HG02852 (cell line): Measurements from ENCODE around the gene FBN3.

Experiments used
- ATAC-seq: cut with Tn5 transposase; IDR thresholded peaks from one replicate; pipeline ENCODE4 v1.9.1; 2021; ENCODE audit warnings: mild to moderate bottlenecking, moderate library complexity; ENCODE audit not compliant: unreplicated experiment

FBN3 gene

GRCh38 chr19:8094336-8094735, 55.1 kb downstream of the FBN3 start:
- no peak for ATAC-seq

DNA sequence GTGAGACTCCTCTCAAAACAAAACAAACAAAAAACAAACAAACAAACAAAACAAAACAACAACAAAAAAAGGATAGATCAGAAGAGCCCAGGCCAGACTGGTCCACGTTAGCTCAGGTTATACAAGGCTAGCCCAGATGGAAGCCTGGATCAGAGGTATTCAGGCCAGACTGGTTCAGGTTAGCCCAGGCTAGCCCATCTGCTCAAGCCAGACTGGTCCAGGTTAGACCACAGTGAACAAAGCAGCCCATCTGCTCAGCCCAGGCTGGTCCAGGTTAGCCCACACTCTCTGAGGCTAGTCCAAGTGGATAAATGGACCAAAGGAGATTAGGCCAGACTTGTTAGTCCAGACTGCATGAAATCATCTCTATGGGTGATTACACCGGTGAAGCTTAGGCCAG, 55.7 kb downstream of the FBN3 start:
- no peak for ATAC-seq

DNA sequence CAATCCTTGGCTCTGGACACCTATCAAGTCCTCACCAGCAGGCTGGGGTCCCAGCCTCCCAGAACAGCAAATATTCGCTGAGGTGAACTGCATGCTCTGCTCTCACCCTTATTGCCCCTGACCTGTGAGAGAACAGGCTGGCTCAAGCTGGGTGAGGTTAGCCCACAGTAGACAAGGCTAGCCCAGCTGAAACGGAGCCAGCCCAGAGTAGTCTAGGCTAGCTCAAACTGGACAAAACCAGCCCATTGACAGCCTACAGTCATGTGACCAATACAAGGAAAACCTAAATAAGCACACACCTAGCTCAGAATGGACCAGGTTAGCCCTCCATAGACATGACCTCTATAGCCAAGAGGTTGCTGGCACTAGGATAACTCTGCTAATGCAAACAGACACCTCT, 58.4 kb downstream of the FBN3 start:
- ATAC-seq: no peak

DNA sequence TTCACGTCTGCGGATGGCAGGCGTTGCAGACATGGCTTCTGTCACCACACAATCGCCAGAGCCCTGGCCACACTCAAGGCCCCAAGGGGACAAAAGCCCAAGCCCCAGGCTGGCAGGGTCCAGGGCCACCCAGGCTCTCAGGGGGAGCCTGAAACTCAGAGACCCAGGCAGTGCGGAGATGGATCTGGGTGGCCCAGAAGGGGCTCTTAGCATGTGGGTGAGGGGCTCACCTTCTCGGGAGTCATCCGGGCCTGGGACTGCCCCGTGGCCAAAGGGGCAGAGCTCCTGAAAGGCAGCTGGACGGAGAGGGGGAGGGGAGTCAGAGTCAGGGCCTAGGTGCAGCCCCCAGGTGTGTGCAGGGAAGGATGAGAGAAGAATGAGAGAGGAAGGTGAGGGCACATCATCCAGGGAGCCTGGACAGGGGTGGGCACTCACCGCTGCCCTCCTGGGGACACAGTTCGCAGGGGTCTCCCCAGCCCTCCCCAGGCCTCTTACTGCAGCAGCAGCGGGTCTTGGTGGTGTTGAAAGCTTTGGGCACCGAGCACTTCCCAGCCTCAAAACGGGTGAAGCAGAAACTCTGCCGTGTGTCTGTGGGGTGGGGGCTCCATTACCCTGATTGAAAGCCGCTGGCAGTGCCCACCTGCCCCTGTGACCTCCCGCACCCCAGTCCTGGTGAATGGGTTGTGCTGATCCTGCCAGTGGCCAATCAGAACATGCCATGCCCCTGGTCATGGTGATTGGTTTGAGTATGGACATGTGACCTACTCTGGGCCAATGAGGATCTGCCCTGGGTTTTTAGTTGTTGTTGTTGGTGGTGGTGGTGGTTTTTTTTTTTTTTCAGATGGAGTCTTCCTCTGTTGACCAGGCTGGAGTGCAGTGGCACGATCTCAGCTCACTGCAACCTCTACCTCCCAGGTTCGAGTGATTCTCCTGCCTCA, 59.5 kb downstream of the FBN3 start:
- ATAC-seq: no peak

- ATAC-seq: no peak
Observed at GRCh38 chr19:8088752-8089663, 60.4 kb downstream of the FBN3 start.

DNA sequence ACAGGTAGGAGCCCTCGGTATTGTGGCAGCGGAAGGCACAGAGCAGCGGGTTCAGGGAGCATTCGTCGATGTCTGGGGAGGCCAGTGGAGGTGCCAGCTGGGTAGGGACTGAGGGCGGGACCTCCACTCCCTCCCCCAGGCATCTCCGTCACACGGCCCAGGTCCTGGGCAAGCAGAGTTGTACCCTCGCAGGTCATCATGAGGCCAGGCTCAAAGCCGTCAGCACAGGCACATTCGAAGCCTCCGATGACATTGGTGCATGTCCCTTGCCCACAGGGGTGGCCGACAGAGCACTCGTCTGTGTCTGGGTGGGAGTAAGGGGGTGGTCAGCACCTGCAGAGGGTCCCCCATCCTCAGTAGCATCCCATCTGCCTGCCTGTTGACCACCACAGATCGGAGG, 61.5 kb downstream of the FBN3 start:
- ATAC-seq: no peak

DNA sequence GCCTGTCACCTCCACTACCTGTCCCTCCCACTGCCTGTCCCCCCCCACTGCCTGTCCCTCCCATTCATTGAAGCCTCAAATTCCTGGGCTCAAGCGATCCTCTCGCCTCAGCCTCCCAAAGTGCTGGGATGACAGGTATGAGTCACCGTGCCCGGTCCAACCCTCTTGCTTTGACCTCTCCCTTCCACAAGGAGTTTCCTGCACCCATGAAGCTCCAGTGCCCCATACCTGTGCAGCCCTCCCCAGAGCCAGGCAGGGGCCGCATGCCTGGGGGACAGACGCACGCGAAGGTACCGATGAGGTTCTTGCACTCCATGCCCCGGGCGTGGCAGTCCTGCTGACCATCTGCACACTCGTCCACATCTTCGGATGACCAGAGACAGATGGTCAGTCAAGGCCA, 62.5 kb downstream of the FBN3 start:
- ATAC-seq: no peak

GRCh38 chr19:8085598-8086408, 63.6 kb downstream of the FBN3 start:
- no peak for ATAC-seq

GRCh38 chr19:8084152-8084551, 65.2 kb downstream of the FBN3 start:
- no peak for ATAC-seq

DNA sequence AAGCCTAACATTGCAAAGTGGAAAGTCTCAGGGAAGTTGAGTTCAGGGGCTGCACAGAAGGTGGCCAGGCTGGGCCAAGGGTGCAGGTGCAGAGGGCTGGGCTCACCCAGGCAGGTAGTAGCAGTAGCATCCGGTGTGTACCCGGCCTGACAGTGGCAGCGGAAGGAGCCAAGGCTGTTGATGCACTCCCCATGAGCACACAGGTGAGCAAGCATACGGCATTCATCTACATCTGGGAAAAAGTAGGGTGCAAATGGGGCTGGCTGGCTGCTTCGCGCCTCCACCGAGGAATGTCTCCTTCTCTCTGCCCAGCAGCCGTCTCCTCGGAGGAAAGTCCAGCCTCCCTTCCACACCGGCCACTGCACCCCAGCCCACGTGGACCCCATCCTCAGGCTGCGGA, 66.3 kb downstream of the FBN3 start:
- no peak for ATAC-seq

DNA sequence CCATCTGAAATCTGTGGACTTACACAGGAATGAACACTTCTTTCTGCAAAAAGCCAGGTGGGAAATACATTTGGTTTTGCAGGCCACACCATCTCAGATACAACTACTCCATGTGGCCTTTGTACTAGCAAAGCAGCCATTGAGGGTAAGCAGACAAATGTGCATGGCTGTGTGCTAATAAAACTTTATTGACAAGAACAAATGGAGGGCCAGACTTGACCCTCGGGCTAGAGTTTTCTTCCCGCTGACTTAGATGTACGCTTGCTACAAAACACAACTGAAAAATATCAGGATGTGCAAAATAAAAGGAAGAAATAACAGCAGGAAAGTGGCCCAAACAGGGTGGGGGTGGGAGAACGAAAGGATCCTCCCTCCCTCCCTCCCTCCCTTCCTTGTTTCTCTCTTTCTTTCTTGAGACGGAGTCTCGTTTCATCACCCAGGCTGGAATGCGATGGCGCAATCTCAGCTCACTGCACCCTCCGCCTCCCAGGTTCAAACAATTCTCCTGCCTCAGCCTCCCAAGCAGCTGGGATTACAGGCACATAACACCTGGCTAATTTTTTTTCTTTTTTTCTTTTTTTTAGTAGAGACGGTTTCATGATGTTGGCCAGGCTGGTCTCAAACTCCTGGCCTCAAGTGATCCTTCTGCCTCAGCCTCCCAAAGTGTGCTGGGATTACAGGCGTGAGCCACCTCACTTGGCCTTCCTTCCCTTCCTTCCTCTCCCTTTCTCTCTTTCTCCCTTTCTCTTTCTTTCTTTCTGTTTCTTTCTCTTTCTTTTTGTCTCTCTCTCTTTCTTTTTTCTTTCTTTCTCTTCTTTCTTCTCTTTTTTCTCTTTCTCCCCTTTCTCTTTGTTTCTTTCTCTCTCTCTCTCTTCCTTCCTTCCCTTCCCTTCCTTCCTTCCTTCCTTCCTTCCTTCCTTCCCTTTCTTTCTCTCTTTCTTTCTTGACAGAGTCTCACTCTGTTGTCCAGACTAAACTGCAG, 67.5 kb downstream of the FBN3 start:
- no peak for ATAC-seq

GRCh38 chr19:8080832-8081231, 68.6 kb downstream of the FBN3 start:
- no peak for ATAC-seq

DNA sequence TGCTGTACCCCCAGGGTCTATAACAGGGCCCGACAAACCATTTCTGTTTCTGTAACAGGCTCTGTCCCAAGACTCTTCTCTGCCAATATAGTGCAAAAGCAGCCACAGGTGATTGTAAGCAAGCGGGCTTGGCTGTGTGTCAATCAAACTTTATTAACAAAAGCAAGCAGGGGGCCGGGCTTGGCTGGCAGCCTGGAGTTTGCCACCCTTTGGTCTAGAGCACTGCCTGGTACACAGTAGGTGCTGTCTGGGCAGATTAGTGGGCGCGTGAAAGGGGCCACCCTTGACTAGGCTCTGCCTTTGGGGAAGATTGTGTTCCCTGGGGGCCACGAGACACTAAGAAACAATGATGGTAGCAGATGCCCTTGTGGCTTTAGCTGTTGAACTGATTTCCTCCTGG, 69.4 kb downstream of the FBN3 start:
- ATAC-seq: no peak

DNA sequence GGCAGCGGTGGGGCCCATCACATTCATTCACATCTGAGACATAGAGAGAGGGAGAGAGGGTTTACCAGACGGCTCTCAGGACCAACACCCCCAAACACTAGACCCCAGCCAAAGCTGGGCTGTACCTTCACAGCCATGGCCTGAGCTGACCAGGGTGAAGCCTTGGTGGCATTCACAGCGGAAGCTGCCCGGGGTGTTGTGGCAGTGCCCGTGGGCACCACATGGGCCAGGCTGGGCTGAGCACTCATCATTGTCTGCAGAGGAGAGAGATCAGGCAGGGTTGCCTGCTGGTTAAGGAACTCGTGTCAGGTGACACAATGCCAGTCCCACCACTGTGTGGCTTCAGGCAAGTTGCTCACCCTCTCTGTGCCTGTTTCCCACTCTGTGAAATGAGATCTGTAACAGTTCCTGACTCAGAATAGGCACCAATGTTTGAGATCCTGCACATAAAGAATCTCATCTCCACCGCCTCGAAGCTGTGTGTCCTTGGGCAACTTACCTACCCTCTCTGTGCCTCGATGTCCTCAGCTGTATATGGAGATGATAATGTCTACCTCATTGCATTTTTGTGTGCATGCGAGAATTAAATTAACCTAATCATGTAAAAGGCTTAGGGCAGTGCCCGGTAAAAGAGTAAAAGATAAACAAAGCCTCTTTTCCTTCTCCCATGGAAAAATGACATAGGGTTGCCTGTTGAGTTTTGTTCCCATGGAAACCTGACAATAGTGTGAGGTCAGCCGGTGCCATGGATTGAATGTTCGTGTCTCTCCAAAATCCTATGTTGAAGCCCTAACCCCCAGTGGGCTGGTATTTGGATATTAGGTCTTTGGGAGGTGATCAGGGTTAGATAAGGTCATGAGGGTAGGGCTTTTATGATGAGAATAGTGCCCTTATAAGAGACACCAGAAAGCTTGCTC, 74.0 kb downstream of the FBN3 start:
- no peak for ATAC-seq

DNA sequence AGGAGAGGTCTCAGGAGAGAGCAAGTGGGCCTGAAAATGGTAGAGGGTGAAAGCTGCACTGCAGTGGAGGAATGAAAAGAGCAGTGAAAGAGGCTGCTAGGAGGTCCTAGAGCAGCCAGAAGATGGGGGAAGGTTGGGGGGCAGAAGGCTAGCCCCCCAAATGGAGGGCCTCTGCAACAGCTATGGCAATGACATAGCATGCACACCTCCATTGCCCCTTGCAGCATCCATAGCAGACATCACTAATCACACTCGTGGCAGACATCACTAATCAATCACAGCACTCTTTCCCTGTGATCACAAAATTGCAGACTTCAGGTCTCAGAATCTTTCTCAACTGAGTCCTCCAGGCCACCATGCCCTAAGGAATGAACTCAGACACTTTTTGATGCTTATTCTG, 74.9 kb downstream of the FBN3 start:
- no peak for ATAC-seq

DNA sequence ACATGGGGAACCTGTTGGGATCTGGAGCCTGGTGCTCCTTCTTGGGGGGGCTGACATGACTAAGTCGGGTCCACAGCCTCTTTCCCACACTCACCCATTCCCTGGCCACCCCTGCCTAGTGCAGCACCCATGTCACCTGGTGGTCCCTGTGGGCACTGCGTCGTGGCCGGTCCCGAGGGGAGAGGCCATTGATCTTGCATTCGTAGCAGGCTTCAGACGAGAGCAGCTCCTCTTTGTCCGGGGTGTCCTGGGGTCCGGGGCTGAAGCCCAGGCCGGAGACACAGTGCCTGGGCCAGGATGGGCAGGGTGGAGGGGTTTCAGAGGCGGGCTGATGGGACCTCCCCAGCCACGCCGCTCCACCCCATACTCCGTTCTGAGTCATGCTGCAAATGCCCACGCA, 77.5 kb downstream of the FBN3 start:
- no peak for ATAC-seq

DNA sequence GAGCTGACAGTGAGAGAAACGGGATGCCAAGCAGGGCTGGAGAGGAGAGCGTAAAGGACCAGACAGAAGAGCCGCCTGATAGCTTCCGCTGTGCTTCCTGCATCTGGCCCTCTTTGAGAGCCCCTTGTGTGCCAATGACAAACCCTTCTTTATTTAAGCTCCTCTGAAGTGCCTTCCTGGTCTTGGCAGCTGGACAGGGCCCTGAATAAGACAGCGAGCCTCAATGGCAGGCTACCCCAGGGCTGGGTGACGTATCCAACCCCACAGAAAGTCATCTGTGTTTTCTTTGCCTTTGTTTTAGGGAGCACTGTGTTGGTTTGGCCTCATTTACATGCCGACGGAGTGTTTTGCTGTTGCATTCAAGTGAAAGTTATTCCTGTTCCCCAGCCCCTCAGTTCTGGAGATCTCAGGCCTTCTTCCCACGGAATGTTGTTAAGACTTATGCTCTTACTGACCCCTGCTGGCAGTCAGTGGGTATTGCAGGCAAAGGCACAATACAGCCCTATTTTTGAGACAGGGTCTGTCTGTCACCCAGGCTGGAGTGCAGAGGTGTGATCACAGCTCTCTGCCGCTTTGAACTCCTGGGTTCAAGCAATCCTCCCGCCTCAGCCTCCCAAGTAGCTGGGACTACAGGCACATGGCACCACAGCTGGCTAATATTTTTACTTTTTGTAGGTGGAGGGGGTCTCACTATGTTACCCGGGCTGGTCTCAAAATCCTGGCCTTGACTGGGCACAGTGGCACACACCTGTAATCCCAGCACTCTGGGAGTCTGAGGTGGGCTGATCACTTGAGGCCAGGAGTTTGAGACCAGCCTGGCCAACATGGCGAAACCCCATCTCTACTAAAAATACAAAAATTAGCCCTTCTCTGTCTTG, 80.1 kb downstream of the FBN3 start:
- no peak for ATAC-seq

DNA sequence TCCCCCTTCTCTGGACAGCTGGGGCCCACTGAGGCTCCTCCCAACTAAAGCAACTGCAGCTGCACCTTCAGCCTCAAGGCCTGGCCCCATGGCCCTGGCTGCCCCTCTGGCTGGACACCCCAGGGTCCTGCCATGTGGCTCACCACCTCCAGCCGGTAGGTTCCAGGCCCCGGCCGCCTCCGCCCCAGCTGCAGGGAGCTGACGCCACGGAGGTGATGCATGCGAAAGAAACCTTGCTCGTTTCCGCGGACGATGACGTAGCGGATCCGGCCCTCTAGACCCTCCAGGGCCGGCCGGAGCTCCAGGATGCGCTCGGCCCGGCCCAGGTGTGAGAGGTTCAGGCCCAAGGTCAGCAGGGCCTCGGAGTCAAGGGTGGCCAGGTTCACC, 83.5 kb downstream of the FBN3 start:
- ATAC-seq: no peak
